Neuronal stem cell (in vitro differentiated cells): Measurements from ENCODE around the gene ICAM2.
A peak's percentile ranks its signal among the peaks of the same experiment; 100 is the strongest.

Experiments used
- DNase-seq: peaks from one replicate; pipeline ENCODE4 v3.0.0-alpha.2; 2013; ENCODE audit warnings: low spot score
- H2AFZ ChIP-seq: one replicate; pipeline ENCODE4 v1.6.1; 2013; ENCODE audit warnings: mild to moderate bottlenecking, low read length, inconsistent platforms
- H2AK5ac ChIP-seq: 2 replicates; pipeline ENCODE4 v1.6.1; 2013; ENCODE audit warnings: low read depth, mild to moderate bottlenecking, inconsistent platforms, low read length, moderate library complexity, mixed read lengths
- H2BK120ac ChIP-seq: 2 replicates; pipeline ENCODE4 v1.6.1; 2013; ENCODE audit warnings: low read depth, mild to moderate bottlenecking, inconsistent platforms, low read length, moderate library complexity, mixed read lengths
- H2BK12ac ChIP-seq: one replicate; pipeline ENCODE4 v1.6.1; 2013; ENCODE audit warnings: low read length, inconsistent platforms
- H2BK15ac ChIP-seq: 2 replicates; pipeline ENCODE4 v1.6.1; 2013; ENCODE audit warnings: mild to moderate bottlenecking, low read length, inconsistent platforms, mixed read lengths
- H2BK5ac ChIP-seq: one replicate; pipeline ENCODE4 v1.6.1; 2013; ENCODE audit warnings: inconsistent platforms, mild to moderate bottlenecking, low read length, moderate library complexity
- H3K14ac ChIP-seq: one replicate; pipeline ENCODE4 v1.6.1; 2013; ENCODE audit warnings: low read length, inconsistent platforms
- H3K18ac ChIP-seq: 2 replicates; pipeline ENCODE4 v1.6.1; 2013; ENCODE audit warnings: low read length, inconsistent platforms
- H3K23ac ChIP-seq: 2 replicates; pipeline ENCODE4 v1.6.1; 2013; ENCODE audit warnings: low read depth, mild to moderate bottlenecking, mixed read lengths, low read length, inconsistent platforms; ENCODE audit not compliant: poor library complexity
- H3K27ac ChIP-seq: replicated peaks from 3 replicates; pipeline ENCODE4 v1.5.1; 2013; ENCODE audit warnings: low read length, inconsistent platforms
- H3K27me3 ChIP-seq, 3 experiments: 2 replicates each; pipeline ENCODE4 v1.6.1; 2013; ENCODE audit warnings: low read length in 3 of 3, mild to moderate bottlenecking in 2 of 3, inconsistent platforms in 1 of 3, low read depth in 1 of 3, mixed read lengths in 1 of 3, moderate library complexity in 1 of 3; ENCODE audit not compliant: control insufficient read depth in 3 of 3, insufficient read depth in 3 of 3
- H3K36me3 ChIP-seq, 2 donors: replicated peaks in 1 of 2; 2 replicates each; pipeline ENCODE4 v1.6.1; 2013; ENCODE audit warnings: low read length in 2 of 2; ENCODE audit not compliant: control insufficient read depth in 2 of 2, insufficient read depth in 2 of 2
- H3K4ac ChIP-seq: 2 replicates; pipeline ENCODE4 v1.6.1; 2013; ENCODE audit warnings: inconsistent platforms, mild to moderate bottlenecking, low read length, moderate library complexity
- H3K4me1 ChIP-seq, 2 donors: 1 replicate in 1 of 2; 2 replicates in 1 of 2; pipeline ENCODE4 v1.6.1; 2013; ENCODE audit warnings: low read length in 2 of 2, low read depth in 1 of 2; ENCODE audit not compliant: control insufficient read depth in 2 of 2, insufficient read depth in 1 of 2
- H3K4me2 ChIP-seq: one replicate; pipeline ENCODE4 v1.6.1; 2013; ENCODE audit warnings: mild to moderate bottlenecking, low read length, inconsistent platforms; ENCODE audit not compliant: insufficient read depth, poor library complexity, severe bottlenecking
- H3K4me3 ChIP-seq, 2 donors: 2 replicates each; pipeline ENCODE4 v1.5.1; 2013; ENCODE audit warnings: low read length in 2 of 2, mild to moderate bottlenecking in 2 of 2, inconsistent platforms in 1 of 2, moderate library complexity in 1 of 2
- H3K79me1 ChIP-seq: one replicate; pipeline ENCODE4 v1.6.1; 2013; ENCODE audit warnings: low read depth, mild to moderate bottlenecking, inconsistent platforms, low read length, moderate library complexity
- H3K9ac ChIP-seq: one replicate; pipeline ENCODE4 v1.6.1; 2013; ENCODE audit warnings: mild to moderate bottlenecking, low read depth, low read length, inconsistent platforms; ENCODE audit not compliant: poor library complexity
- H3K9me3 ChIP-seq, 2 donors: replicated peaks in 1 of 2; 2 replicates each; pipeline versions ENCODE3 to v1.6.1; 2013; ENCODE audit warnings: low read length in 2 of 2, mild to moderate bottlenecking in 2 of 2, inconsistent platforms in 1 of 2, low read depth in 1 of 2, mixed read lengths in 1 of 2, moderate library complexity in 1 of 2; ENCODE audit not compliant: control insufficient read depth in 2 of 2, insufficient read depth in 1 of 2
- H4K8ac ChIP-seq: one replicate; pipeline ENCODE4 v1.6.1; 2013; ENCODE audit warnings: low read depth, mild to moderate bottlenecking, inconsistent platforms, low read length, moderate library complexity
- H4K91ac ChIP-seq: one replicate; pipeline ENCODE4 v1.6.1; 2013; ENCODE audit warnings: low read length, low read depth, mild to moderate bottlenecking, inconsistent platforms; ENCODE audit not compliant: poor library complexity
- WGBS, 2 donors: extraction: QIAGEN DNeasy Blood & Tissue Kit; methylation state at CpG; one replicate each; pipeline ENCODE4 v1.1.7; 2013; ENCODE audit warnings: missing lambda C conversion rate in 2 of 2, mixed read lengths in 1 of 2; ENCODE audit not compliant: insufficient read length in 2 of 2, insufficient replicate concordance in 1 of 2; ENCODE audit errors: extremely low coverage in 2 of 2; 5-methylcytosine and 5-hydroxymethylcytosine counted together

ICAM2 gene

DNA sequence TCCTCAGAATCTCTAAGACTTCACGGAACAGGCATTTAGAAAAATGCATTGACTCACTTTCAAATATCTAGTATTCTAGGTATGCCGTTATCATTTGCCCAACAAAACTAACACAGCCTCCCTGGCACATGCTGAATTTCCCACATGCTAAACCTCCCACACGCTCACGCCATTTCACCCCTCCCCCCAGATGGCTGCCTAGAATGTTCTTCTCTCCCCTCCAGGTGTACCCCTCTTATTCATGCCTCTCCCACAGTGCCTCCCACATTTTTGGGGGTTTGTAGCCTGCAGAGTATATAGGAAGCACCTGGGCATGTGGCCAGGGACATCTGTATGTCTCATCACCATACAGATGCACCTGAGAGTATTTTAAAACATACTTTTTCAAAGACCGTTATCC lies 38.2 kb upstream of the ICAM2 start:
- no peaks in the 10 kb centered on the region for H3K9me3 ChIP-seq
- no peak overlapping the region for H3K4me3 ChIP-seq
- DNase-seq: no peak
- WGBS, 2 donors: no CpG with 5 or more reads among the region's 5 CpGs
- no peak overlapping the region for H2AK5ac ChIP-seq
- H3K18ac ChIP-seq: no peak overlapping the region
- H3K14ac ChIP-seq: no peak overlapping the region
- no peaks in the 10 kb centered on the region for H3K27me3 ChIP-seq
- no peak overlapping the region for H4K8ac ChIP-seq
- no peak overlapping the region for H3K4ac ChIP-seq
- H2AFZ ChIP-seq: no peak overlapping the region
- H2BK5ac ChIP-seq: no peak overlapping the region
- no peak overlapping the region for H4K91ac ChIP-seq
- H3K79me1 ChIP-seq: no peaks in the 10 kb centered on the region
- no peak overlapping the region for H2BK15ac ChIP-seq
- H3K27ac ChIP-seq: no peak overlapping the region
- no peaks in the 10 kb centered on the region for H3K4me1 ChIP-seq
- peaks cover 0 to 7% of the 10 kb centered on the region in 2 donors for H3K36me3 ChIP-seq
- no peak overlapping the region for H2BK12ac ChIP-seq
- H2BK120ac ChIP-seq: no peak overlapping the region
- H3K9ac ChIP-seq: no peak overlapping the region
- H3K4me2 ChIP-seq: no peak overlapping the region
- H3K23ac ChIP-seq: no peak overlapping the region

DNA sequence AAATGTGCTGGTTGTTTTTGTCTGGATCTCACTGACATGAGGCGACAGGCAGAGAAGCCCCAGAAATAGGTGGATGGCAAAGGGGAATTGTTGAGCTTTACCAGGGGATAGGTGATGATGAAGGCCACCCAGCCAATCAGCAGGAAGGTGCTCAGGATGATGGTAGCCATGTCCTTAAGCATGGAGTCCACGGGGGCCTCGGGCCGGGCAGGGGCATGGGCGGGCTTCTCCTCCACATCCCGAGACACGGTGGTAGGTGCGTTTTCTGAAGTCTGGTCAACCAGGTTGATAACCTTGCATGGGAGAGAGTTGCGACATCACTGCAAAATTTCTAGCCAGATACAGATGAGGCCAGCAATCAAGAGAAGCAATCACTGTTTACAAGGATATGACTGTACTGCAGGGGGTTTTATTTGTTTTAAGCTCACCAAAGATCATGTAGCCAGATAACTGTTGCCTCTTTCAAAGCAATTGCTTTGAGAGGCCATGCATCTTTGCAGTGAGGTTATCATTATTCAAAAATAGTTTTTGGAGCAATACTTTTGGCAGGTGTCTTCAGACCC lies 37.3 kb upstream of the ICAM2 start:
- Histone ChIP-seq H3K4ac (no peak overlapping the region), H3K9me3 (no peaks in the 10 kb centered on the region), H3K9ac (no peak overlapping the region), H4K91ac (no peak overlapping the region), H2BK120ac (no peak overlapping the region), H3K23ac (no peak overlapping the region), H4K8ac (no peak overlapping the region), H3K18ac (no peak overlapping the region), H2BK5ac (no peak overlapping the region), H2AK5ac (no peak overlapping the region), H3K4me3 (no peak overlapping the region), H3K14ac (no peak overlapping the region), H3K79me1 (no peaks in the 10 kb centered on the region), H3K36me3 (peaks cover 0 to 9% of the 10 kb centered on the region in 2 donors), H3K4me1 (no peaks in the 10 kb centered on the region), H3K27me3 (no peaks in the 10 kb centered on the region), H2BK12ac (no peak overlapping the region), H3K27ac (no peak overlapping the region), H3K4me2 (no peak overlapping the region), H2BK15ac (no peak overlapping the region), H2AFZ (no peak overlapping the region)
- no peak for DNase-seq
- WGBS, 2 donors: no CpG with 5 or more reads among the region's 9 CpGs

- no peak overlapping the region for H3K18ac ChIP-seq
- H2BK12ac ChIP-seq: no peak overlapping the region
- H2BK15ac ChIP-seq: no peak overlapping the region
- H2BK5ac ChIP-seq: no peak overlapping the region
- no peak overlapping the region for H3K27ac ChIP-seq
- no peak overlapping the region for H2BK120ac ChIP-seq
- H3K23ac ChIP-seq: no peak overlapping the region
- H3K14ac ChIP-seq: no peak overlapping the region
- DNase-seq: no peak
- no peaks in the 10 kb centered on the region for H3K4me1 ChIP-seq
- H3K9me3 ChIP-seq: no peaks in the 10 kb centered on the region
- no CpG with 5 or more reads among the region's 12 CpGs for WGBS, 2 donors
- H3K4me2 ChIP-seq: no peak overlapping the region
- no peak overlapping the region for H2AK5ac ChIP-seq
- H3K27me3 ChIP-seq: no peaks in the 10 kb centered on the region
- no peak overlapping the region for H4K91ac ChIP-seq
- H4K8ac ChIP-seq: no peak overlapping the region
- no peaks in the 10 kb centered on the region for H3K79me1 ChIP-seq
- H2AFZ ChIP-seq: no peak overlapping the region
- peaks cover 0 to 15% of the 10 kb centered on the region in 2 donors for H3K36me3 ChIP-seq
- H3K4ac ChIP-seq: no peak overlapping the region
- H3K9ac ChIP-seq: no peak overlapping the region
- H3K4me3 ChIP-seq: peak overlapping the region in 1 of 2 donors; percentile 43
Observed at GRCh38 chr17:64056269-64057005, 36.0 kb upstream of the ICAM2 start.

DNA sequence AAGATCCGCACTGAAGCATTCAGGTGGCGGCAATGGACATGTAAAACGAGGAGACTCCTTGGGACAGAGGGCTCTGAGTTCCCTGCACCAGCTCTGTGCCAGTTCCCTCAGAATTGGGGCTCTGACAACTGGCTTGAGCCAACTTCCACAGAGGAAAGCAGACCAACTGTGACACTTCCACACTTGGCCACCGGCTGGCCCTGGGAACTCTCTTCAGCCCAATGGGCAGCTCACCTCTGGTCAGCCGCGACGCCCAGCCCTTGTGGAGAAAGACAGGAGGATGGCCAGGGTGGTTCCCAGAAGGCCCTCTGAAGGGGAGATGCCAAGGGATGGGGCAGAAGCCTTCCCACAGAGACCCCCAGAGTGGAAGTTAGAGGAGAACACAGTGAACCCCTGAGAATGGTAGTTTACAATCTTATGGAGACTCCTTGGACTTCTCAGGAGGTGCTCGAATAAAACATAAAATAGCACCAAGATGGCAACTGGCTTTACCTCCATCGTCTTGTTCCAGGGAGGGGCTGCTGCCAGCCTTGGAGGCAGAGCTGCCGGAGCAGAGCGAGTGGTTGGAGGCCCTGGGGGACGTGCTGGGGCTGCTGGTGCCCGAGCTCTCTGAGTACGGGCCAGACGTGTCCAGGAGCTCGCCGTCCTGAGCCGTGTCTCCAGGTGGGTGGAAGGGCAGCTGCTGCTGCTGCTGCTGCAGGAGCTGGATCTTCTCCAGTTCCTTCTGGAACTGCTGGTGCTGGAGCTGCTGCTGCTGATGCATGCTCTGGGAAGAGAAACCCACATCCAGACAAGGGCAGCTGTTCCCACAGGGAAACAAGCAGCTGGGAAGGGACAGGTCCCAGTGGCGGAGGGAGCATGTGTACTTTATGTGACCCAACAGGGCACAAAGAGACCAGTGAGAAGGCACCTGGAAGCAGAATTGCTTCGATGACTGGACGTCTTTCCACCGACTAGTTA lies 35.0 kb upstream of the ICAM2 start:
- Histone ChIP-seq H3K27ac (no peak overlapping the region), H3K79me1 (no peaks in the 10 kb centered on the region), H2AK5ac (no peak overlapping the region), H3K14ac (no peak overlapping the region), H4K8ac (no peak overlapping the region), H3K36me3 (peaks cover 0 to 23% of the 10 kb centered on the region in 2 donors), H3K23ac (no peak overlapping the region), H3K4me1 (no peaks in the 10 kb centered on the region), H3K27me3 (no peaks in the 10 kb centered on the region), H3K4me3 (no peak overlapping the region), H2BK15ac (no peak overlapping the region), H2AFZ (no peak overlapping the region), H3K9me3 (no peaks in the 10 kb centered on the region), H4K91ac (no peak overlapping the region), H3K4me2 (no peak overlapping the region), H2BK5ac (no peak overlapping the region), H3K4ac (no peak overlapping the region), H3K18ac (no peak overlapping the region), H2BK120ac (no peak overlapping the region), H3K9ac (no peak overlapping the region), H2BK12ac (no peak overlapping the region)
- DNase-seq: no peak
- no CpG with 5 or more reads among the region's 22 CpGs for WGBS, 2 donors
